GM19455 (cell line): ENCODE data around the gene CEP350.
A peak's percentile ranks its signal among the peaks of the same experiment; 100 is the strongest.

Experiments
- ATAC-seq: cut with Tn5 transposase; IDR thresholded peaks from one replicate; pipeline ENCODE4 v1.9.1; 2021; ENCODE audit not compliant: unreplicated experiment

The CEP350 gene

GRCh38 chr1:180153032-180153431 lies 198.4 kb downstream of the CEP350 start:
- no peak for ATAC-seq

GRCh38 chr1:180154003-180154324 lies 199.4 kb downstream of the CEP350 start:
- peak; percentile 5 for ATAC-seq

GRCh38 chr1:180154325-180155181 lies 199.9 kb downstream of the CEP350 start, which contains the start of gene QSOX1:
TSS of gene QSOX1 (plus strand) at chr1:180154869. CDS start at chr1:180154908, 39 bp downstream.
- ATAC-seq, result peak; percentile 94

DNA sequence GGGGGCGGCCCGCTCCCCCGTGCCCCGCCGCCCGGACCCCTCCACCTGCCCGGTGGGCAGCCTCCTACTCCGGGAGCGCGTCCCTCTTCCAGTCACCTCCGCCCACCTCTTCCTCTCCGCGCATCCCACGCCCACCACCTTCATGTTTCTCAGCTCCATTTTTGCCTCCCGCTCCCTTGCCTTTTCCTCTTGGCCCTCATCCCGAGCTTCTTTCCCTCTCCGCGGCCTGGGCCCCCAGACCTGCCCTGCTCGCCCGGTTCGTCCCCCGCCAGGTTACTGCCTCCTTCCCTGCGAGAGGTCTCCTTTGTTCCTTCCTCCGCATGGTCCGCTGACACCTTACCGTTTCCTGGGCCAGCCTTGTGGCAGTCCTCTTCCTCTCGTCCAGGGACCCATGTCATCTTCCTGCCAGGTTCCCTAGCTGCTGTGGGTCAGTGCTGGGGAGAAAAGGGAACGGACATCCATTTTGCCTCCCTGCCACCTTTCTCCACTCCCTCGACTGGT lies 200.6 kb downstream of the CEP350 start:
- ATAC-seq, result no peak

DNA sequence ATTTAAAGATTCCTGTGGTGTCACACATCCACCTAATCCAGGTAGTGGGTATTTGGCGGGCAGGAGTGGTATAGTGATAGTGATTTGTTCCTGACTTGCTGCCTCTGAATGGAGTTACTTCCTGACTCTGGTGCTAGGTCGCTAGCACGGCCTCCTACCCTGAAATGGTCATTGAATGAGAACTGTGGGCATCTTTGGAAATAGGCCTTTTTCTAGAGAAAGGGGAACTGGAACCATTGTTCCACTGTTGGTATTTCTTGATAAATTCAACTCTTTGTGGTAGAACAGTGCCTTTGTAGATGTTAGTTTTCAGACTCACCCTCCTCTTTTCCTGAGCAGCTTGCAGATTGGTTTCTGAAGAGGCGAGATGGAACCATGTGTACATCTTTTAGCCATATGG lies 201.6 kb downstream of the CEP350 start:
- no peak for ATAC-seq

DNA sequence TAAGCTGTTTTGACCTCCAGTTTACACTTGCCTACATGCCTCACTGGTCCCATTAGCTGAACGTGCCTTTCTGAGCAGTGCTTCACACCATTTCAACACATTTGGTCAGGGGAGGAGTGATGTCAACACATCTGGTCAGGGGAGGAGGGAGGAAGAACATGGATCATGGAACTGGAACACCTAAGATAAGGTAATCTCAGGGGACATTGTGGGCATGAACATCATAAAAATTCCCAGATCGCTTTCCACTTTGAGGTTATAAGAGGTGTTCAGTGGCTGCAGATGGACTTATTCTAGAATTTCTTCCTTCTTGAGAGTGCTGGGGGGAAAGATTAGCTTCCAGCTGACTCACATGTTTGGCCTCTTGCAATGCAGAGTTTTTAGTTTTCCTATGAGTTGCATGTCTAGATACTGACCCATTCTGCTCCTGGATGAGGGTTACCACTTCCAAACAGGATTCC lies 202.1 kb downstream of the CEP350 start:
- no peak for ATAC-seq

DNA sequence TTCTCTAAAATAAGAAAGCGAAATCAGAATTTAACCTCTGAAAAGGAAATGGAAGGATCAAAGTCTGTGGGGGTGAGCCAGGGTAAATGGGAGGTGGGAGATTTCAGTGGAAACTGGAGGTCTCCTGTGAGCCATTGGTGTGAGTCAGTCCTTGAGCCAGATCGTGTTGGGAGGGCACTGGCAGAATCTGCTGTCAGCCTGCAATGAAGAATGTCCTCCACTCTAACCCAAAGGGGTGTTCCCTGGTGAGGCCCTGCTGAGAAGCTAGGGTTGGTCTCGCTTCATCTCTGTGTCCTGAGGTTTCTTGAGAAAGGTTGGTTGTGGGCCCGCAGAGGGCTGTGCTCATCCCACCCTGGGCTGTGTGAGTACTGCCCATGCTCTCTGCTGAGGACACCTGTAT lies 202.5 kb downstream of the CEP350 start:
- ATAC-seq, result no peak

GRCh38 chr1:180157576-180158057 lies 203.0 kb downstream of the CEP350 start:
- no peak for ATAC-seq

- no peak for ATAC-seq
Measured at GRCh38 chr1:180158149-180159147, 203.8 kb downstream of the CEP350 start.

GRCh38 chr1:180160357-180160756 lies 205.7 kb downstream of the CEP350 start:
- ATAC-seq, result no peak

DNA sequence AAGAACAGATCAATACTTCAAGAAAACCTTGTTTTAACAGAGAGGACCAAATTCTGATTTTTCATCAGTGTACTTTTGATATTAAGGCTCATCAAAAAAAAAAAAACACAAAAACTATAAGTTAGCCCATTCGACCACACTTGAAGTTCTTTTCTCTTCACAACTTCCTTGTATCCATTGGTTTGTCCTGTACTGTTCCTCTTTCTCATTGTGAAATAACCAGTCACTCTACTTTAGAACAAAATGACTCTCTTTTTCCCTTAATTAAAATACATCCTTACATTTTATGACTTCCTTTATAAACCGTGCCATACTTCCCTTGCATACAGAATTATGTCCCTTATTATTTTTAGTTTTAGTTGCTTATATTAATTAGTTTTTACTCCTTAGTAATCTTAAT lies 208.4 kb downstream of the CEP350 start:
- no peak for ATAC-seq
